ENCODE data around the gene METTL25B. TPM values are rescaled to one million over a fixed set of nuclear protein-coding genes. Genes with fewer than 3 reads are reported as not detected.

The METTL25B gene
- total and polyA plus RNA-seq, 10 of the 15 experiments (the other 5 are each of a cell fraction or from before 2014, with no cell fraction given), result 5.9 to 25.2 (median 13.5) TPM

DNA sequence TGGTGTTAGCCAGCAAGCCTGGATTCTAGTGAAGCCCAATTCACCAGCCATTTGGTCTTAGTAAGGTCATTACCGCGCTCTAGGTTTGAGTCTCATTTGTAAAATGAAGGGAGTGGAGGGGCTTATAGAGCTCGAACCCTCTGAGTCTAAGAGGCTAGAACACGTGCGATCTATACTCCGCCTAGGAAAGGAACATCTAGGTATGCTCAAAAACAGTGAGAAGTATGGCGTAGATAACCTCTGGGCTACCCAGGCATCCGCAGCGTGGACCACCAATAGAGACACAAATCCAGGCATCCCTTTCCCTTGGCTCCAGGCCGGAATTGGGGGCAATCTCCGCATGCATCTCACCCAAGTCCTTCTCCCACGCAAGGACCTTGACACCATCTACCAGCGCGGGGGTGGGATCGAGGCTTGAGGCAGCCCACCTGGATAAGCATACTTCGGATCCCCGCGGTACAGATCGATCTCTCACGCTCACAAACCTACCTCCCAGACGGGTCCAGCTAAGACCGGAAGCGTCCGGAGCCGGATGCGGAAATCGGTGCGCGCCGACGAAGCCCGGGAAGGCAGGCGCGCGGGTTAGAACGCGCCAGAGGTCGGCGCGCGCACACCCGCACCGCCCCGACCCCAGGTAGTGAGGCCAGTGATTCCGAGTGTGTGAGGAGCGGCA lies at the start of gene METTL25B (continued):
- TF ChIP-seq, protein P1, sequence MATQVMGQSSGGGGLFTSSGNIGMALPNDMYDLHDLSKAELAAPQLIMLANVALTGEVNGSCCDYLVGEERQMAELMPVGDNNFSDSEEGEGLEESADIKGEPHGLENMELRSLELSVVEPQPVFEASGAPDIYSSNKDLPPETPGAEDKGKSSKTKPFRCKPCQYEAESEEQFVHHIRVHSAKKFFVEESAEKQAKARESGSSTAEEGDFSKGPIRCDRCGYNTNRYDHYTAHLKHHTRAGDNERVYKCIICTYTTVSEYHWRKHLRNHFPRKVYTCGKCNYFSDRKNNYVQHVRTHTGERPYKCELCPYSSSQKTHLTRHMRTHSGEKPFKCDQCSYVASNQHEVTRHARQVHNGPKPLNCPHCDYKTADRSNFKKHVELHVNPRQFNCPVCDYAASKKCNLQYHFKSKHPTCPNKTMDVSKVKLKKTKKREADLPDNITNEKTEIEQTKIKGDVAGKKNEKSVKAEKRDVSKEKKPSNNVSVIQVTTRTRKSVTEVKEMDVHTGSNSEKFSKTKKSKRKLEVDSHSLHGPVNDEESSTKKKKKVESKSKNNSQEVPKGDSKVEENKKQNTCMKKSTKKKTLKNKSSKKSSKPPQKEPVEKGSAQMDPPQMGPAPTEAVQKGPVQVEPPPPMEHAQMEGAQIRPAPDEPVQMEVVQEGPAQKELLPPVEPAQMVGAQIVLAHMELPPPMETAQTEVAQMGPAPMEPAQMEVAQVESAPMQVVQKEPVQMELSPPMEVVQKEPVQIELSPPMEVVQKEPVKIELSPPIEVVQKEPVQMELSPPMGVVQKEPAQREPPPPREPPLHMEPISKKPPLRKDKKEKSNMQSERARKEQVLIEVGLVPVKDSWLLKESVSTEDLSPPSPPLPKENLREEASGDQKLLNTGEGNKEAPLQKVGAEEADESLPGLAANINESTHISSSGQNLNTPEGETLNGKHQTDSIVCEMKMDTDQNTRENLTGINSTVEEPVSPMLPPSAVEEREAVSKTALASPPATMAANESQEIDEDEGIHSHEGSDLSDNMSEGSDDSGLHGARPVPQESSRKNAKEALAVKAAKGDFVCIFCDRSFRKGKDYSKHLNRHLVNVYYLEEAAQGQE (IDR thresholded peaks at IDR 0.05; ENCODE audit: low read depth, low read length), result no peak
- TF ChIP-seq SIN3A (IDR thresholded peaks at IDR 0.05; ENCODE audit: low read depth, low read length), result no peak; the same call in 1 of the 2 replicates
- no peak for TF ChIP-seq KLF5 (IDR thresholded peaks at IDR 0.05; ENCODE audit: partially characterized antibody)
- no peak for TF ChIP-seq JUNB (IDR thresholded peaks at IDR 0.05)
- TF ChIP-seq NFYA (IDR thresholded peaks at IDR 0.05; ENCODE audit: borderline replicate concordance, low read depth, low read length), result no peak
- no peak for TF ChIP-seq ZZZ3 (IDR thresholded peaks at IDR 0.05; ENCODE audit: control insufficient read depth, insufficient read length, low read depth)
- TF ChIP-seq, protein P2, sequence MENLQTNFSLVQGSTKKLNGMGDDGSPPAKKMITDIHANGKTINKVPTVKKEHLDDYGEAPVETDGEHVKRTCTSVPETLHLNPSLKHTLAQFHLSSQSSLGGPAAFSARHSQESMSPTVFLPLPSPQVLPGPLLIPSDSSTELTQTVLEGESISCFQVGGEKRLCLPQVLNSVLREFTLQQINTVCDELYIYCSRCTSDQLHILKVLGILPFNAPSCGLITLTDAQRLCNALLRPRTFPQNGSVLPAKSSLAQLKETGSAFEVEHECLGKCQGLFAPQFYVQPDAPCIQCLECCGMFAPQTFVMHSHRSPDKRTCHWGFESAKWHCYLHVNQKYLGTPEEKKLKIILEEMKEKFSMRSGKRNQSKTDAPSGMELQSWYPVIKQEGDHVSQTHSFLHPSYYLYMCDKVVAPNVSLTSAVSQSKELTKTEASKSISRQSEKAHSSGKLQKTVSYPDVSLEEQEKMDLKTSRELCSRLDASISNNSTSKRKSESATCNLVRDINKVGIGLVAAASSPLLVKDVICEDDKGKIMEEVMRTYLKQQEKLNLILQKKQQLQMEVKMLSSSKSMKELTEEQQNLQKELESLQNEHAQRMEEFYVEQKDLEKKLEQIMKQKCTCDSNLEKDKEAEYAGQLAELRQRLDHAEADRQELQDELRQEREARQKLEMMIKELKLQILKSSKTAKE (IDR thresholded peaks at IDR 0.05; ENCODE audit: low read depth, poor library complexity, severe bottlenecking), result no peak
- TF ChIP-seq, protein P3, sequence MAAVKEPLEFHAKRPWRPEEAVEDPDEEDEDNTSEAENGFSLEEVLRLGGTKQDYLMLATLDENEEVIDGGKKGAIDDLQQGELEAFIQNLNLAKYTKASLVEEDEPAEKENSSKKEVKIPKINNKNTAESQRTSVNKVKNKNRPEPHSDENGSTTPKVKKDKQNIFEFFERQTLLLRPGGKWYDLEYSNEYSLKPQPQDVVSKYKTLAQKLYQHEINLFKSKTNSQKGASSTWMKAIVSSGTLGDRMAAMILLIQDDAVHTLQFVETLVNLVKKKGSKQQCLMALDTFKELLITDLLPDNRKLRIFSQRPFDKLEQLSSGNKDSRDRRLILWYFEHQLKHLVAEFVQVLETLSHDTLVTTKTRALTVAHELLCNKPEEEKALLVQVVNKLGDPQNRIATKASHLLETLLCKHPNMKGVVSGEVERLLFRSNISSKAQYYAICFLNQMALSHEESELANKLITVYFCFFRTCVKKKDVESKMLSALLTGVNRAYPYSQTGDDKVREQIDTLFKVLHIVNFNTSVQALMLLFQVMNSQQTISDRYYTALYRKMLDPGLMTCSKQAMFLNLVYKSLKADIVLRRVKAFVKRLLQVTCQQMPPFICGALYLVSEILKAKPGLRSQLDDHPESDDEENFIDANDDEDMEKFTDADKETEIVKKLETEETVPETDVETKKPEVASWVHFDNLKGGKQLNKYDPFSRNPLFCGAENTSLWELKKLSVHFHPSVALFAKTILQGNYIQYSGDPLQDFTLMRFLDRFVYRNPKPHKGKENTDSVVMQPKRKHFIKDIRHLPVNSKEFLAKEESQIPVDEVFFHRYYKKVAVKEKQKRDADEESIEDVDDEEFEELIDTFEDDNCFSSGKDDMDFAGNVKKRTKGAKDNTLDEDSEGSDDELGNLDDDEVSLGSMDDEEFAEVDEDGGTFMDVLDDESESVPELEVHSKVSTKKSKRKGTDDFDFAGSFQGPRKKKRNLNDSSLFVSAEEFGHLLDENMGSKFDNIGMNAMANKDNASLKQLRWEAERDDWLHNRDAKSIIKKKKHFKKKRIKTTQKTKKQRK (IDR thresholded peaks at IDR 0.05; ENCODE audit: low read depth, low read length), result no peak
- no peak for TF ChIP-seq TCF7 (IDR thresholded peaks at IDR 0.05; ENCODE audit: borderline replicate concordance)
- TF ChIP-seq IKZF1 (conservative IDR thresholded peaks at IDR 0.05), result no peak
- TF ChIP-seq ZSCAN29 (IDR thresholded peaks at IDR 0.05), result no peak
- TF ChIP-seq, protein P4, sequence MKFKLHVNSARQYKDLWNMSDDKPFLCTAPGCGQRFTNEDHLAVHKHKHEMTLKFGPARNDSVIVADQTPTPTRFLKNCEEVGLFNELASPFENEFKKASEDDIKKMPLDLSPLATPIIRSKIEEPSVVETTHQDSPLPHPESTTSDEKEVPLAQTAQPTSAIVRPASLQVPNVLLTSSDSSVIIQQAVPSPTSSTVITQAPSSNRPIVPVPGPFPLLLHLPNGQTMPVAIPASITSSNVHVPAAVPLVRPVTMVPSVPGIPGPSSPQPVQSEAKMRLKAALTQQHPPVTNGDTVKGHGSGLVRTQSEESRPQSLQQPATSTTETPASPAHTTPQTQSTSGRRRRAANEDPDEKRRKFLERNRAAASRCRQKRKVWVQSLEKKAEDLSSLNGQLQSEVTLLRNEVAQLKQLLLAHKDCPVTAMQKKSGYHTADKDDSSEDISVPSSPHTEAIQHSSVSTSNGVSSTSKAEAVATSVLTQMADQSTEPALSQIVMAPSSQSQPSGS (IDR thresholded peaks at IDR 0.05; ENCODE audit: low read length), result no peak
- no peak for TF ChIP-seq ZNF622 (IDR thresholded peaks at IDR 0.05)
- no peak for TF ChIP-seq ASH2L (IDR thresholded peaks at IDR 0.05; ENCODE audit: borderline replicate concordance, low read depth)
- TF ChIP-seq DPF2 (IDR thresholded peaks at IDR 0.05), result no peak
- no peak for TF ChIP-seq GATAD2B (conservative IDR thresholded peaks at IDR 0.05; ENCODE audit: low read depth)
- TF ChIP-seq, protein P5, sequence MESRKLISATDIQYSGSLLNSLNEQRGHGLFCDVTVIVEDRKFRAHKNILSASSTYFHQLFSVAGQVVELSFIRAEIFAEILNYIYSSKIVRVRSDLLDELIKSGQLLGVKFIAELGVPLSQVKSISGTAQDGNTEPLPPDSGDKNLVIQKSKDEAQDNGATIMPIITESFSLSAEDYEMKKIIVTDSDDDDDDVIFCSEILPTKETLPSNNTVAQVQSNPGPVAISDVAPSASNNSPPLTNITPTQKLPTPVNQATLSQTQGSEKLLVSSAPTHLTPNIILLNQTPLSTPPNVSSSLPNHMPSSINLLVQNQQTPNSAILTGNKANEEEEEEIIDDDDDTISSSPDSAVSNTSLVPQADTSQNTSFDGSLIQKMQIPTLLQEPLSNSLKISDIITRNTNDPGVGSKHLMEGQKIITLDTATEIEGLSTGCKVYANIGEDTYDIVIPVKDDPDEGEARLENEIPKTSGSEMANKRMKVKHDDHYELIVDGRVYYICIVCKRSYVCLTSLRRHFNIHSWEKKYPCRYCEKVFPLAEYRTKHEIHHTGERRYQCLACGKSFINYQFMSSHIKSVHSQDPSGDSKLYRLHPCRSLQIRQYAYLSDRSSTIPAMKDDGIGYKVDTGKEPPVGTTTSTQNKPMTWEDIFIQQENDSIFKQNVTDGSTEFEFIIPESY (IDR thresholded peaks at IDR 0.05), result no peak
- no peak for TF ChIP-seq FOXK2 (IDR thresholded peaks at IDR 0.05)

Measured in GM12878 (cell line).